CD4-positive, alpha-beta T cell (primary cell): ENCODE measurements around the gene TSR1. TPM values are rescaled to one million over a fixed set of nuclear protein-coding genes. Genes with fewer than 3 reads are reported as not detected.
A peak's percentile ranks its signal among the peaks of the same experiment; 100 is the strongest.

Experiments used
- ATAC-seq: fragments of 200-7000 bp; cut with Tn5 transposase; one replicate; pipeline ENCODE4 v1.10.0; 2022; ENCODE audit warnings: mild to moderate bottlenecking; ENCODE audit not compliant: poor library complexity
- CTCF ChIA-PET: fragments of 350-600 bp; sonication (Branson Sonifier 250); formaldehyde crosslinking; loops from one replicate; lab custom pipeline; 2021; ENCODE audit warnings: antibody characterized with exemption, inconsistent platforms; lab: Charles Lee
- POLR2A ChIA-PET: fragments of 350-600 bp; sonication (Branson Sonifier 250); formaldehyde crosslinking; loops from one replicate; lab custom pipeline; 2021; ENCODE audit warnings: antibody characterized with exemption, inconsistent platforms; lab: Charles Lee
- DNase-seq, 14 experiments: peaks; one replicate each; pipeline ENCODE4 v3.0.0-alpha.2; 2013 to 2020; ENCODE audit warnings: mixed read lengths in 2 of 14
- H3K27ac ChIP-seq, 2 donors: one replicate each; pipeline versions ENCODE4 v1.5.1 to v1.7.0; 2013; ENCODE audit warnings: low read length in 2 of 2, low read depth in 1 of 2, mild to moderate bottlenecking in 1 of 2
- H3K27me3 ChIP-seq, 2 experiments: 1 replicate in 1 of 2; 2 replicates in 1 of 2; pipeline versions ENCODE4 v1.6.1 to v1.7.0; 2013; ENCODE audit warnings: low read length in 2 of 2, control low read depth in 1 of 2, mild to moderate bottlenecking in 1 of 2, moderate library complexity in 1 of 2; ENCODE audit not compliant: insufficient read depth in 2 of 2, control insufficient read depth in 1 of 2
- H3K36me3 ChIP-seq: one replicate; pipeline ENCODE4 v1.6.1; 2013; ENCODE audit warnings: low read length, control low read depth; ENCODE audit not compliant: insufficient read depth
- H3K4me1 ChIP-seq: one replicate; pipeline ENCODE4 v1.6.1; 2013; ENCODE audit warnings: low read length, control low read depth; ENCODE audit not compliant: insufficient read depth
- H3K4me3 ChIP-seq: one replicate; pipeline ENCODE4 v1.5.1; 2013; ENCODE audit warnings: mild to moderate bottlenecking, low read length, moderate library complexity
- H3K9me3 ChIP-seq, 2 experiments: 1 replicate in 1 of 2; 2 replicates in 1 of 2; pipeline versions ENCODE4 v1.6.1 to v1.7.0; 2013; ENCODE audit warnings: low read length in 2 of 2, mild to moderate bottlenecking in 2 of 2, control low read depth in 1 of 2, moderate library complexity in 1 of 2; ENCODE audit not compliant: control insufficient read depth in 1 of 2, insufficient read depth in 1 of 2
- H3K27ac Mint-ChIP-seq: one replicate; pipeline ENCODE4 v1.8.0; 2020; ENCODE audit warnings: mixed read lengths
- H3K27me3 Mint-ChIP-seq: one replicate; pipeline ENCODE4 v1.8.0; 2021; ENCODE audit warnings: mixed read lengths
- H3K36me3 Mint-ChIP-seq: one replicate; pipeline ENCODE4 v1.8.0; 2021; ENCODE audit warnings: low read depth, mixed read lengths
- H3K4me1 Mint-ChIP-seq: one replicate; pipeline ENCODE4 v1.8.0; 2021; ENCODE audit warnings: low read depth, mixed read lengths
- H3K4me3 Mint-ChIP-seq: one replicate; pipeline ENCODE4 v1.8.0; 2020; ENCODE audit warnings: mild to moderate bottlenecking, mixed read lengths
- H3K9me3 Mint-ChIP-seq: one replicate; pipeline ENCODE4 v1.8.0; 2020; ENCODE audit warnings: mixed read lengths
- intact Hi-C, 2 experiments: fragments of 100-400 bp; cut with DNase I in 1 of 2; cut with micrococcal nuclease in 1 of 2; formaldehyde crosslinking; loops; one replicate each; pipeline versions ENCODE4 v1.15.1 to v1.9.0; 2023 to 2025; cut with DNase I, micrococcal nuclease
- total RNA-seq, 174 experiments: library from RNA in 2 of 174; stranded (reverse) in 2 of 174; gene quantifications; one replicate each; pipeline ENCODE4 v1.2.3 and lab custom pipeline; 2021 to 2026
- TF ChIP-seq, protein P1 (sequence below): fragments of 200-600 bp; IDR thresholded peaks from one replicate; pipeline ENCODE4 v1.8.0; 2022; ENCODE audit warnings: antibody characterized with exemption, mild to moderate bottlenecking

Gene TSR1
- total RNA-seq, 2 experiments from 2014 or later, result 29.6 to 31.9 TPM

DNA sequence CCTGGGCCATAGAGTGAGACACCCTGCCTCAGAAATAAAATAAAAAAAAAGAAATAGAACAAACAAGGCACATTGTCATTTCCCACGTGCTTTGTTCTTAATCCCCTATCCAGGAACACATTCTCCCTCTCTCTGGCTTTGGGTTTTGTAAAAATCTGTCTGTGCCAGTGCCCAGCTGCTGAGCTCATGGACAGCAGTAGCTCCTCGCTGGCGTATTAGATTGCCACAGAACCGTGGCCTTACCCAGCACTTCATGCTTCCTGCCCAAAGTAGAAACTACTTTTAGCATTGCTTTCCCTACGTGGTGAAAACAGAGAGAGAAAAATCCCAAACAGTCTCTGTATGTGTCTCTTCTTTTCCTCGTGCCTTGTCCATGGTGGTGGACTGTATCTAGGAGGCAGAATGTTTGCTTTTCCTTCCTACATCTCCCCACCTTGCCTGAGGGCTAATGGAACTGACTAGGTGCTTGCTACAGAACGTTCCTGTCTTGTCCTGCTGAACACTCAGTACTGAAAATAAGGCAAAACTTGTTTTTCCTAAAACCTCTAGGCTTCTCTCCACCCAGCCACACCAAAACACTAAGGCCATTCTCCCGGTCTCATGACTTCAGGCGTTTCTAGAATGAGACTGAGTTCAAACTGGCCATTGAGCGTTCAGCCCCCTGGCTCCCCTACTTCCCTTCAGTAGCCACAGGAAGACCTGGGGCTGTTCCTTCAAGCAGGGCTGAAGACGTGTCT is 38.5 kb upstream of the TSR1 start:
- Mint-ChIP-seq H3K36me3 (peaks cover 45% of the 10 kb centered on the region), H3K4me3 (no peak overlapping the region), H3K27ac (peak overlapping the region; percentile 14), H3K4me1 (no peaks in the 10 kb centered on the region), H3K9me3 (no peaks in the 10 kb centered on the region), H3K27me3 (no peaks in the 10 kb centered on the region)
- H3K27me3 ChIP-seq, result no peaks in the 10 kb centered on the region
- intact Hi-C loops, result no loop called here
- ChIA-PET CTCF (interaction anchor here (0.6 kb wide), 1 partner anchor 62 kb away, joined by 3 read pairs; no protein-coding TSS in a partner anchor), POLR2A (no interaction called here)
- DNase-seq (no peak), ATAC-seq (no peak)
- H3K36me3 ChIP-seq, result peaks cover 65% of the 10 kb centered on the region
- TF ChIP-seq, protein P1, sequence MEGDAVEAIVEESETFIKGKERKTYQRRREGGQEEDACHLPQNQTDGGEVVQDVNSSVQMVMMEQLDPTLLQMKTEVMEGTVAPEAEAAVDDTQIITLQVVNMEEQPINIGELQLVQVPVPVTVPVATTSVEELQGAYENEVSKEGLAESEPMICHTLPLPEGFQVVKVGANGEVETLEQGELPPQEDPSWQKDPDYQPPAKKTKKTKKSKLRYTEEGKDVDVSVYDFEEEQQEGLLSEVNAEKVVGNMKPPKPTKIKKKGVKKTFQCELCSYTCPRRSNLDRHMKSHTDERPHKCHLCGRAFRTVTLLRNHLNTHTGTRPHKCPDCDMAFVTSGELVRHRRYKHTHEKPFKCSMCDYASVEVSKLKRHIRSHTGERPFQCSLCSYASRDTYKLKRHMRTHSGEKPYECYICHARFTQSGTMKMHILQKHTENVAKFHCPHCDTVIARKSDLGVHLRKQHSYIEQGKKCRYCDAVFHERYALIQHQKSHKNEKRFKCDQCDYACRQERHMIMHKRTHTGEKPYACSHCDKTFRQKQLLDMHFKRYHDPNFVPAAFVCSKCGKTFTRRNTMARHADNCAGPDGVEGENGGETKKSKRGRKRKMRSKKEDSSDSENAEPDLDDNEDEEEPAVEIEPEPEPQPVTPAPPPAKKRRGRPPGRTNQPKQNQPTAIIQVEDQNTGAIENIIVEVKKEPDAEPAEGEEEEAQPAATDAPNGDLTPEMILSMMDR, result no peak
- no peaks in the 10 kb centered on the region for H3K9me3 ChIP-seq
- H3K27ac ChIP-seq, result no peak overlapping the region
- no peak overlapping the region for H3K4me3 ChIP-seq
- H3K4me1 ChIP-seq, result no peaks in the 10 kb centered on the region

GRCh38 chr17:2373179-2373578 is 36.9 kb upstream of the TSR1 start:
- intact Hi-C loops, result no loop called here
- no peak overlapping the region for H3K27ac ChIP-seq
- no peak overlapping the region for H3K27ac Mint-ChIP-seq
- peaks cover 58% of the 10 kb centered on the region for H3K36me3 ChIP-seq
- ChIA-PET POLR2A (no interaction called here), CTCF (no interaction called here)
- no peaks in the 10 kb centered on the region for H3K27me3 ChIP-seq
- H3K4me1 Mint-ChIP-seq, result no peaks in the 10 kb centered on the region
- no peak overlapping the region for H3K4me3 ChIP-seq
- peaks cover 46% of the 10 kb centered on the region for H3K36me3 Mint-ChIP-seq
- H3K9me3 Mint-ChIP-seq, result no peaks in the 10 kb centered on the region
- DNase-seq, result no peak
- no peak overlapping the region for H3K4me3 Mint-ChIP-seq
- H3K27me3 Mint-ChIP-seq, result no peaks in the 10 kb centered on the region
- H3K4me1 ChIP-seq, result no peaks in the 10 kb centered on the region
- TF ChIP-seq, protein P1, result no peak
- no peaks in the 10 kb centered on the region for H3K9me3 ChIP-seq
- ATAC-seq, result no peak

DNA sequence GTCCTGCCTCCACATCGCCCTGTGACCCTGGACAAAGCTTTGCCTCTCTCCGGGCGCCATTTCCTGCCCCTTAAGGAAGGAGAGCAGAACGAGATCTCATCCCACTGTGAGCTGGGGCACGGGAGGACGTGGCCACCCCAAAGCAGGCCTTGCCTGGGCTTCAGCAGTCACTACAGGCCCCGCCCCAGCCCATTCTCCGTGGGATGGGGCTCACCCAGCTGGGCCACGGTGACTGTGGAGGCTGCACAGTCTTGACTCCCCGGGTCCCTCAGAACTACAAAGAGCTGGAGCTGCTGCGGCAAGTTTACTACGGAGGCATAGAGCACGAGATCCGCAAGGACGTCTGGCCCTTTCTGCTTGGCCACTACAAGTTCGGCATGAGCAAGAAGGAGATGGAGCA is 36.4 kb upstream of the TSR1 start:
- Mint-ChIP-seq H3K27me3 (no peaks in the 10 kb centered on the region), H3K27ac (no peak overlapping the region), H3K9me3 (no peaks in the 10 kb centered on the region), H3K4me1 (no peaks in the 10 kb centered on the region), H3K4me3 (no peak overlapping the region), H3K36me3 (peaks cover 50% of the 10 kb centered on the region)
- ChIA-PET POLR2A (no interaction called here), CTCF (no interaction called here)
- Histone ChIP-seq H3K36me3 (peaks cover 53% of the 10 kb centered on the region), H3K4me3 (no peak overlapping the region), H3K9me3 (no peaks in the 10 kb centered on the region), H3K27me3 (no peaks in the 10 kb centered on the region), H3K4me1 (no peaks in the 10 kb centered on the region), H3K27ac (no peak overlapping the region)
- DNase-seq (no peak), ATAC-seq (no peak)
- TF ChIP-seq, protein P1, result no peak
- intact Hi-C loops, result no loop called here
